MM.1S (cell line): ENCODE measurements around the gene PPP1R12A.
A peak's percentile ranks its signal among the peaks of the same experiment; 100 is the strongest.

Experiments used
- DNase-seq: peaks from one replicate; pipeline ENCODE4 v3.0.0-alpha.2; 2015
- H2AFZ ChIP-seq: fragments of 300-600 bp; sonication (generic); 2 replicates; pipeline ENCODE4 v1.6.0; 2016; ENCODE audit warnings: antibody characterized with exemption, low read length
- H3F3A ChIP-seq: fragments of 300-600 bp; sonication (generic); 2 replicates; pipeline ENCODE4 v1.6.1; 2016; ENCODE audit warnings: mild to moderate bottlenecking, antibody characterized with exemption, low read length, moderate library complexity, mixed read lengths; ENCODE audit not compliant: insufficient read depth
- H3K27ac ChIP-seq: fragments of 300-600 bp; sonication (generic); 2 replicates; pipeline ENCODE4 v1.5.1; 2016; ENCODE audit warnings: mild to moderate bottlenecking, low read length
- H3K27me3 ChIP-seq: fragments of 300-600 bp; sonication (generic); replicated peaks from 2 replicates; pipeline ENCODE4 v1.6.0; 2016; ENCODE audit warnings: low read length; ENCODE audit not compliant: insufficient read depth
- H3K36me3 ChIP-seq: fragments of 300-600 bp; sonication (generic); replicated peaks from 2 replicates; pipeline ENCODE4 v1.6.1; 2016; ENCODE audit warnings: mild to moderate bottlenecking, low read length, mixed read lengths; ENCODE audit not compliant: insufficient read depth
- H3K4me1 ChIP-seq: fragments of 300-600 bp; sonication (generic); 2 replicates; pipeline ENCODE4 v1.6.1; 2016; ENCODE audit warnings: low read length, mixed read lengths
- H3K4me2 ChIP-seq: fragments of 300-600 bp; sonication (generic); 2 replicates; pipeline ENCODE4 v1.6.0; 2016; ENCODE audit warnings: low read depth, low read length
- H3K4me3 ChIP-seq: fragments of 300-600 bp; sonication (generic); 2 replicates; pipeline ENCODE4 v1.5.1; 2016; ENCODE audit warnings: low read length, mixed read lengths
- H3K79me2 ChIP-seq: fragments of 300-600 bp; sonication (generic); 2 replicates; pipeline ENCODE4 v1.6.1; 2016; ENCODE audit warnings: mixed run types, low read length, mixed read lengths
- H3K9ac ChIP-seq: fragments of 300-600 bp; sonication (generic); 2 replicates; pipeline ENCODE4 v1.6.1; 2016; ENCODE audit warnings: low read length, mixed read lengths
- H3K9me2 ChIP-seq: fragments of 300-600 bp; sonication (generic); replicated peaks from 2 replicates; pipeline ENCODE4 v1.6.1; 2016; ENCODE audit warnings: mild to moderate bottlenecking, low read length, mixed read lengths; ENCODE audit not compliant: insufficient read depth
- H3K9me3 ChIP-seq: fragments of 300-600 bp; sonication (generic); replicated peaks from 2 replicates; pipeline ENCODE4 v1.6.1; 2016; ENCODE audit warnings: mild to moderate bottlenecking, low read length, mixed read lengths; ENCODE audit not compliant: insufficient read depth
- H4K20me1 ChIP-seq: fragments of 300-600 bp; sonication (generic); 2 replicates; pipeline ENCODE4 v1.6.1; 2016; ENCODE audit warnings: mild to moderate bottlenecking, low read length, moderate library complexity, mixed read lengths; ENCODE audit not compliant: insufficient read depth
- CTCF ChIP-seq: fragments of 300-600 bp; sonication (generic); IDR thresholded peaks from 2 replicates; pipeline ENCODE4 v1.5.1; 2016; ENCODE audit warnings: antibody characterized with exemption, low read length, mixed read lengths
- EZH2 ChIP-seq: fragments of 300-600 bp; sonication (generic); optimal IDR thresholded peaks from 2 replicates; pipeline ENCODE3; 2017; ENCODE audit warnings: low read depth, mild to moderate bottlenecking, antibody characterized with exemption, low read length, mixed read lengths
- EZH2phosphoT487 ChIP-seq: fragments of 300-600 bp; sonication (generic); IDR thresholded peaks from 2 replicates; pipeline ENCODE4 v1.6.1; 2018; ENCODE audit warnings: antibody characterized with exemption, low read length

PPP1R12A gene

DNA sequence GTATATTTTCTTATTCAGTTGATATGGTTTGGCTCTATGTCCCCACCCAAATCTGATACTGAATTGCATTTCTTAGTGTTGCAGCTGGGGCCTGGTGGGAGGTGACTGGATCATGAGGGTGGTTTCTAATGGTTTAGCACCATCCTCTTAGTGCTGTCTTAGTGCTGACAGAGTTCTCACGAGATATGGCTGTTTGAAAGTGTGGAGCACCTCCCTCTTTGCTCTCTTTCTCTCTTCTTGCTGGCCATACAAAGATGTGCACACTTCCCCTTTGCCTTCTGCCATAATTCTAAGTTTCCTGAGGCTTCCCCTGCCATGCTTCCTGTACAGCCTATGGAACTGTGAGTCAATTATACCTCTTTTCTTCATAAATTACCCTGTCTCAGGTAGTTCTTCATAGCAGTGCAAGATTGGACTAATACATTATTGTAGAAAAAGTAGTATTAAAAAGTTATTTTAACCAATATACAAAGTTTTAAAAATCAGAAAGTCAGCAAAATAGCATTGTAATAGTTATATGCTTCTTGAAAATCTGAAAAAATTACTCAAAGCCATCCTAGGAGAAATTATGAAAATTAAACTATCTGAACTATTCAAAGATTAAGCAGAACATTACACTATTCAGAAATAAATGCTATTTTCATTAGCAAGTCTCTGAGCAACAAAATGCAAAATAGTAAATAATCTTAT lies 84.1 kb downstream of the PPP1R12A start:
- Histone ChIP-seq H3K27ac (no peak overlapping the region), H4K20me1 (no peaks in the 10 kb centered on the region), H3K9me3 (no peaks in the 10 kb centered on the region), H3K9me2 (no peaks in the 10 kb centered on the region), H3K27me3 (no peaks in the 10 kb centered on the region), H3K4me2 (no peak overlapping the region), H3K4me3 (no peak overlapping the region), H3K79me2 (peaks cover 84% of the 10 kb centered on the region), H3K4me1 (no peaks in the 10 kb centered on the region), H3K36me3 (no peaks in the 10 kb centered on the region; the same call in 1 of the 2 replicates), H2AFZ (no peak overlapping the region), H3F3A (no peaks in the 10 kb centered on the region), H3K9ac (no peak overlapping the region)
- DNase-seq: peak; percentile 24
- TF ChIP-seq EZH2: no peak
- TF ChIP-seq EZH2phosphoT487: no peak
- no peak for TF ChIP-seq CTCF

DNA sequence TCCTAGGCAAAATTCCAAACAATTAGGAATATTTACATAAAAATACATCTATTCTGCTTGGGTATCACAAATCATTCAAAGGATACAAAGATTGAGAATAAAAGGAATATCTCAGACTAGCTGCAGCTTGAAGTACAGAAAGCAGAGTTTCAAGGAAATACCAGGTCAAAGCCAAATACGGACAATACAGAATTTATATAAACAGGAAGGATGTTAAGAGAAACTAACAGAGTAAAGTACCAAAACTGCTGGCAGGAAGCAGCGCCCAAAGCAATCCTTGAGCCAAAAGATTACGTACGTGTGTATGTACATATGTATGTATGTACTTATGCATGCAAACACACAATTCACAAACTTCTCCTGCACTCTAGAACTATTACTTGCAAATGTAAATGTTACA lies 86.6 kb downstream of the PPP1R12A start:
- no peak overlapping the region for H3K4me2 ChIP-seq
- no peak overlapping the region for H3K4me3 ChIP-seq
- no peaks in the 10 kb centered on the region for H3K9me3 ChIP-seq

DNA sequence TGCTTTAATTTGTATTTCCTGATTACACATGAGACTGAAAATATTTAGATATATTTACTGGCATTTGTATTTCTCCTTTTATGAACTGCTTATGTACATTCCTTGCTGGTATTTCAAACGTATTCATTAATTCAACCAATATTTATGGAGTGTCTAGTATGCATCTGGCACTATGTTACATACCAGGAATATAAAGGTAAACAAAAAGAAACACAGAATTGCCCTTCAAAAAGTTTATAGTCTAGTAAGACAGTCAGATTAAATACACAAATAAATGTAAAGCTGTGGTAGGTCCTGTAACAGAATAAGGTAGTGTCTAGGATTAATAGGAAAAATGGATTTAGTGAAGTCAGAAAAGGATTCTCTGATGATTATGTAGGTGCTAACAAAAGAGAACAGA lies 87.5 kb downstream of the PPP1R12A start:
- Histone ChIP-seq H3K4me2 (no peak overlapping the region), H2AFZ (no peak overlapping the region), H4K20me1 (no peaks in the 10 kb centered on the region), H3K9me2 (no peaks in the 10 kb centered on the region), H3K4me1 (no peaks in the 10 kb centered on the region), H3K9ac (no peak overlapping the region), H3K27me3 (no peaks in the 10 kb centered on the region), H3K27ac (no peak overlapping the region), H3K79me2 (peaks cover 72% of the 10 kb centered on the region), H3K9me3 (no peaks in the 10 kb centered on the region), H3F3A (no peaks in the 10 kb centered on the region), H3K4me3 (no peak overlapping the region), H3K36me3 (peaks cover 6% of the 10 kb centered on the region; the same call in 1 of the 2 replicates)
- no peak for TF ChIP-seq CTCF
- no peak for TF ChIP-seq EZH2phosphoT487
- no peak for TF ChIP-seq EZH2
- DNase-seq: no peak

More for the DNA sequence above, 86.6 kb downstream of the PPP1R12A start:
- Histone ChIP-seq H2AFZ (no peak overlapping the region), H3K27ac (no peak overlapping the region), H3K9ac (no peak overlapping the region), H3K9me2 (no peaks in the 10 kb centered on the region), H3F3A (no peaks in the 10 kb centered on the region), H3K36me3 (peaks cover 6% of the 10 kb centered on the region; the same call in 1 of the 2 replicates), H3K4me1 (no peaks in the 10 kb centered on the region), H4K20me1 (no peaks in the 10 kb centered on the region), H3K27me3 (no peaks in the 10 kb centered on the region), H3K79me2 (peaks cover 76% of the 10 kb centered on the region)
- no peak for TF ChIP-seq EZH2phosphoT487
- no peak for TF ChIP-seq EZH2
- no peak for TF ChIP-seq CTCF
- no peak for DNase-seq
